HUES6 (cell line): ENCODE measurements around the gene AGFG2.
"Not testable (repeated sequence)": the region's sequence is repeated elsewhere in the genome, so short reads cannot be mapped to it uniquely, and the experiment has no call there.

ENCODE experiments used
- H3K27ac ChIP-seq: 2 replicates; pipeline ENCODE4 v1.7.0; 2013; ENCODE audit warnings: low read depth, mild to moderate bottlenecking, low read length, inconsistent platforms
- H3K27me3 ChIP-seq: 2 replicates; pipeline ENCODE4 v1.6.1; 2013; ENCODE audit warnings: low read length; ENCODE audit not compliant: control insufficient read depth, insufficient read depth
- H3K36me3 ChIP-seq: 2 replicates; pipeline ENCODE4 v1.6.1; 2013; ENCODE audit warnings: low read length; ENCODE audit not compliant: control insufficient read depth, insufficient read depth
- H3K4me1 ChIP-seq: 2 replicates; pipeline ENCODE4 v1.6.1; 2013; ENCODE audit warnings: low read length; ENCODE audit not compliant: control insufficient read depth, insufficient read depth
- H3K4me3 ChIP-seq: 2 replicates; pipeline ENCODE4 v1.5.1; 2013; ENCODE audit warnings: low read depth, low read length
- H3K9ac ChIP-seq: one replicate; pipeline ENCODE4 v1.6.1; 2013; ENCODE audit warnings: mild to moderate bottlenecking, low read length
- H3K9me3 ChIP-seq: 2 replicates; pipeline ENCODE4 v1.6.1; 2013; ENCODE audit warnings: low read depth, low read length; ENCODE audit not compliant: control insufficient read depth, insufficient read depth

Gene AGFG2, protein sequence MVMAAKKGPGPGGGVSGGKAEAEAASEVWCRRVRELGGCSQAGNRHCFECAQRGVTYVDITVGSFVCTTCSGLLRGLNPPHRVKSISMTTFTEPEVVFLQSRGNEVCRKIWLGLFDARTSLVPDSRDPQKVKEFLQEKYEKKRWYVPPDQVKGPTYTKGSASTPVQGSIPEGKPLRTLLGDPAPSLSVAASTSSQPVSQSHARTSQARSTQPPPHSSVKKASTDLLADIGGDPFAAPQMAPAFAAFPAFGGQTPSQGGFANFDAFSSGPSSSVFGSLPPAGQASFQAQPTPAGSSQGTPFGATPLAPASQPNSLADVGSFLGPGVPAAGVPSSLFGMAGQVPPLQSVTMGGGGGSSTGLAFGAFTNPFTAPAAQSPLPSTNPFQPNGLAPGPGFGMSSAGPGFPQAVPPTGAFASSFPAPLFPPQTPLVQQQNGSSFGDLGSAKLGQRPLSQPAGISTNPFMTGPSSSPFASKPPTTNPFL

DNA sequence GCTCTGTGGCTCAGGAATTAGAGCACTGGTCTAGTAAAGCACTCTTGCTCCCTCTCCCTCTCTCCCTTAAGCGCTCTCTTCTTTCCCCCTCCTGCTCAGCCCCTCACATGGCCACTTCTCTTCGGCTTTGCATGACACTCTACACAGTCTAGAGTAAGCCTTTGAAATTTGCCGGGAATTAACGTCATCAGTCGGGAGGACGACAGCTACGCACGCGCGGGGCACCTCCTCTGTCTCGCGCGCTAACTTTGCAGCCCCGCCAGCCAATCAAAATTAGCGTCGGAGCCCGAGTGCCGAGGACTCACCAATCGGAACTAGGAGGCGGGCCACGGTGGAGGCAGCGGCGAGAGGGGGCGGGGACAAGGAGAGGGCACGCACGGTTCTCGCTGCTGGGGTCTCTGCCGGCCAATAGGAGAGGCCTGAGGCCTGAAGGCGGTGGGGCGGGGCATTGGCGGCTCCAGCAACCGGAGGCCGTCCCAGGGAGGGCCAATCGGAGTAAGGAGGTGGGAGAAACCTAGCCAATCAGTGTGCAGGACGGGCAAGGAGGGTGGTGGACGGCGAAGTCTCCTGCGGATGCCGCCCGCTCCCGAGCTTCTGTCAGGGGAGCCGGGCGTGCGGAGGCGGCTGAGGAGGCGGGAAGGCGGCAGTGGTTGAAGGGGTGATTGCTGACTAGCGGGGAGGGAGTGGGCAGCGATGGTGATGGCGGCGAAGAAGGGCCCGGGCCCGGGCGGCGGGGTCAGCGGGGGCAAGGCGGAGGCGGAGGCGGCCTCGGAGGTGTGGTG lies at the start of gene AGFG2:
Gene AGFG2, plus strand, starts transcription at position 550 of the 782 bp plus-strand sequence. Its CDS starts 144 bp downstream, at position 694.
- Histone ChIP-seq H3K27me3 (peaks cover 8% of the 10 kb centered on the region; the same call in 1 of the 2 replicates), H3K9me3 (no peaks in the 10 kb centered on the region), H3K27ac (no peak within 1 kb of the TSS), H3K9ac (peak within 1 kb of the TSS; percentile 53), H3K4me1 (peaks cover 16% of the 10 kb centered on the region), H3K4me3 (peak within 1 kb of the TSS; percentile 72), H3K36me3 (no peaks in the 10 kb centered on the region)

DNA sequence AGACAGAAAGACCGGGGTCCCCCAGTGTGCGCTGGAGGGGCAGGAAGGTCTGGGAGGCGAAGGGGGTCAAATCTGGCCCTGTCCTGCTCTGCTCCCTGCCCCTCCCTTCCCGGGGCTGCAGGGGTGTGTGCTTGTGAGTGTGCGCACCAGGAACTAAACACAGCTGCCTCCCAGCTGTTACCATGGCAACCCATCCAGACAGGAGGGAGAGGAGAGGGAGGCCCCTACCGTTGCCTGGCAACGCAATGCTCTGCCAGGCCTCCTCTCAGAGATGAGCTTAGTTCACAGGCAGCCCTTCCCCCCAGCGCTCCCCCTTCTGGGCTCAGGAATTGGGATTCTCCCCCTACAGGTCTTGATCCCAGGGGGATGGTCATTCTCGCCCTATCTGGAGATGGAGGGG lies 49.2 kb upstream of the AGFG2 start:
- Histone ChIP-seq H3K27ac (no peak overlapping the region), H3K4me3 (no peak overlapping the region)

DNA sequence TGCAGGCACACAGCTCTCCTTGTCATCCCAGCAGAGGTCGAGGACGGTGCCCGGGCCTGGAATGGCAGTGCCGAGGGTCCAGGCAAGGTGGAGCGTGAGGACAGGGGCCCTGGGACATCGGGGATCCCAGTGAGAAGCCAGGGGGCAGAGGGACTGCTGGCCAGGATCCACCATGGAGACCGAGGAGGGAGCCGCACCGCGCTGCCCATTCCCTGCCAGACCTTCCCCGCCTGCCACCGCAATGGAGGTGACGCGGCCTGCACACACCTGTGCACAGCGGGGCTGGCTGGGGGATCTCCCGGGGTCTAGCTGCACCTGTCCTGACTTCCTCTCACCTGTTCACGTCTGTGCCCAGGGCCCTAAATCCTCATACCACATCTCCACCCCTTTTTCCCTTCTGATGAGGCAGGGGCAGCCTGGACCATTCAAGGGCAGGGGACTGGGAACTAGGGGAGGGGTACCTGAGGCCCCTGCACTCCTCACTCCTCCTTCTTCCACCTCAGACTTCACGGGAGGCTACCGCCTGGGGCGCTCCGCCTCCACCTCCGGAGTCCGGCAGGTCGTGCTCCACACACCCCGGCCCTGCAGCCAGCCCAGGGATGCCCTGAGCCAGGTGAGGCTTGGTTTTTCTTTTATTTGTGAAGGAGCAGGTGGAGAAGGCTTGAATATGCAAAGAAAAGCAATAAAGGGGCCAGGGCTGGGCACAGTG lies 48.4 kb upstream of the AGFG2 start:
- 0 out of 2 replicates have a peak, but pooled peaks cover 4% of the 10 kb centered on the region for H3K36me3 ChIP-seq
- H3K27ac ChIP-seq: no peak overlapping the region
- H3K9me3 ChIP-seq: no peaks in the 10 kb centered on the region
- H3K4me1 ChIP-seq: peaks cover 19% of the 10 kb centered on the region; the same call in 1 of the 2 replicates
- H3K9ac ChIP-seq: no peak overlapping the region
- H3K4me3 ChIP-seq: no peak overlapping the region
- H3K27me3 ChIP-seq: peaks cover 8% of the 10 kb centered on the region

More for the DNA sequence above, 49.2 kb upstream of the AGFG2 start:
- Histone ChIP-seq H3K9me3 (no peaks in the 10 kb centered on the region), H3K27me3 (peaks cover 8% of the 10 kb centered on the region), H3K4me1 (peaks cover 25% of the 10 kb centered on the region; the same call in 1 of the 2 replicates), H3K9ac (no peak overlapping the region), H3K36me3 (0 out of 2 replicates have a peak, but pooled peaks cover 4% of the 10 kb centered on the region)

DNA sequence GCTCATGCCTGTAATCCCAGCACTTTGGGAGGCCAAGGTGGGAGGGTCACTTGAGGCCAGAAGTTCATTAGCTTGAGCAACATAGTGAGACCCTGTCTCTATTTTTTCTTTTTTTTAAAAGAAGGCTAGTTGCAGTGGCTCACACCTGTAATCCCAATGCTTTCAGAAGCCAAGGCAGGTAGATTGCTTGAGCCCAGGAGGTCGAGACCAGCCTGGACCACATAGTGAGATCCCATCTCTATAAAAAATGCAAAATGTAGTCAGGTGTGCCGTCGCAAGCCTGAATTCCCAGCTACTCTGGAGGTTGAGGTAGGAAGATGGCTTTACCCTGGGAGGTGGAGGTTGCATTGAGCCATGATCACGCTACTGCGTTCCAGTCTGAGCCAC lies 47.8 kb upstream of the AGFG2 start:
- peaks cover 8% of the 10 kb centered on the region for H3K27me3 ChIP-seq
- no peak overlapping the region for H3K4me3 ChIP-seq
- 0 out of 2 replicates have a peak, but pooled peaks cover 4% of the 10 kb centered on the region for H3K36me3 ChIP-seq
- H3K27ac ChIP-seq: no peak overlapping the region
- no peak overlapping the region for H3K9ac ChIP-seq
- no peaks in the 10 kb centered on the region for H3K9me3 ChIP-seq
- peaks cover 13% of the 10 kb centered on the region; the same call in 1 of the 2 replicates for H3K4me1 ChIP-seq

DNA sequence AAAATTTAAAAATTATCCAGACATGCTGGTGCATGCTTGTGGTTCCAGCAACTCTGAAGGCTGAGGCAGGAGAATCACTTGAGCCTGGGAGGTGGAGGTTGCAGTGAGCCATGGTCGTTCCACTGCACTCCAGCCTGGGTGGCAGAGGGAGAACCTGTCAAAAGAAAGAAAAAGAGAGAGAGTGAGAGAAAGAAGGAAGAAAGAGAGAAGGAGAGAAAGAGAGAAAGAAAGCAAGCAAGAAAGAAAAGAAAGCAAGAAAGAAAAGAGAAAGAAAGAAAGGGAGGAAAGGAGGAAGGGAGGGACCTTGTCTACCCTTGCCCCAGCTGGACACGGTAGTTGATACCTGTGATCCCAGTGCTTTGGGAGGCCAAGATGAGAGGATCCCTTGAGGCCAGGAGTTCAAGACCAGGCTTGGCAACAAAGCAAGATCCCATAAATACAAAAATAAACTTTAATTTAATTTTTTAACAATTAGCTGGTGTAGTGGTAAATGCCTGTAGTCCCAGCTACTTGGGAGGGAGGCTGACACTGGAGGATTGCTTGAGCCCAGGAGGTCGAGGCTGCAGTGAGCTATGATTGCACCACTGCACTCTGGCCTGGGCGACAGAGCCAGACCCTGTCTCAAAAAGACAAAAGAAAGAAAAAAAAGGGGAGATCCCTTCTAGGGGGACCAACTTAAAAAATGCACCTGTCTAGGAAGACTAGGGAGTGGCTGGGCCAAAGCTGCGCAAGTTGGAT lies 46.1 kb upstream of the AGFG2 start:
- H3K4me1 ChIP-seq: peaks cover 9% of the 10 kb centered on the region; the same call in 1 of the 2 replicates
- peak overlapping the region; percentile 54 for H3K4me3 ChIP-seq
- no peak overlapping the region for H3K27ac ChIP-seq
- 0 out of 2 replicates have a peak, but pooled peaks cover 4% of the 10 kb centered on the region for H3K36me3 ChIP-seq
- H3K9me3 ChIP-seq: no peaks in the 10 kb centered on the region
- peaks cover 8% of the 10 kb centered on the region for H3K27me3 ChIP-seq
- H3K9ac ChIP-seq: no peak overlapping the region

DNA sequence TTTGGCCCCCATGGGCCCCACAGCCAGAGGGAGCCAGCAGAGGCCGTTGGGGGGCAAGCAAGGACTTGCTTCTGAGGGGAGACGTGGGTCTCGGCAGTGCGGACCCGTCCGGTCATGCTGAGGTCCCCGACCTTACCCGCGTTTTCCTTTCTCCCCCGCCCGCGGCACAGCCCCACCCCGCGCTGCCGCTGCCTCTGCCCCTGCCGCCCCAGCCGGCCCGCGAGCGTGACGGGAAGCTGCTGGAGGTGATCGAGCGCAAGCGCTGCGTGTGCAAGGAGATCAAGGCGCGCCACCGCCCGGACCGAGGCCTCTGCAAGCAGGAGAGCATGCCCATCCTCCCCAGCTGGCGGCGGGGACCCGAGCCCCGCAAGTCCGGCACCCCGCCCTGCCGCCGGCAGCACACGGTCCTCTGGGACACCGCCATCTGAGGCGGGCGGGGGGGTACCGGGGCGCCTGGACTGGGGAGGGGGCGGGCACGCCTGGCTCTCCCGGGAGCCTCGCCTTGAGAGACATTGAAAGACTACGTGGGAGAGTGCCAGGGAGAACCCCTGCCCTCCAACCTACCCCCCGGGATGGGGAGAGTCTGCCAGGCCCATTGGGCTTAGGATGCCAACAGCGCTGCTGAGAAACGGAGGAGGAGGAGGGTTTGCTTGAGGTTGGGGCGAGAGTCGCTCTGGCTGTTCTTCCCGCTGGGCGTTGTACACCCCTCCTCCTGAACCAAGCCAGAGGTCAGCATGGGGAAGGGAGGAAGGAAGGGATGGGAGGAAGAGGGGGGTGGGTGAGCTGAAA lies 45.3 kb upstream of the AGFG2 start:
- H3K4me3 ChIP-seq: peak overlapping the region; percentile 54
- no peaks in the 10 kb centered on the region for H3K9me3 ChIP-seq
- no peak overlapping the region for H3K27ac ChIP-seq
- peaks cover 8% of the 10 kb centered on the region for H3K27me3 ChIP-seq
- no peak overlapping the region for H3K9ac ChIP-seq
- H3K36me3 ChIP-seq: 0 out of 2 replicates have a peak, but pooled peaks cover under 1% of the 10 kb centered on the region
- H3K4me1 ChIP-seq: peaks cover 9% of the 10 kb centered on the region; the same call in 1 of the 2 replicates

DNA sequence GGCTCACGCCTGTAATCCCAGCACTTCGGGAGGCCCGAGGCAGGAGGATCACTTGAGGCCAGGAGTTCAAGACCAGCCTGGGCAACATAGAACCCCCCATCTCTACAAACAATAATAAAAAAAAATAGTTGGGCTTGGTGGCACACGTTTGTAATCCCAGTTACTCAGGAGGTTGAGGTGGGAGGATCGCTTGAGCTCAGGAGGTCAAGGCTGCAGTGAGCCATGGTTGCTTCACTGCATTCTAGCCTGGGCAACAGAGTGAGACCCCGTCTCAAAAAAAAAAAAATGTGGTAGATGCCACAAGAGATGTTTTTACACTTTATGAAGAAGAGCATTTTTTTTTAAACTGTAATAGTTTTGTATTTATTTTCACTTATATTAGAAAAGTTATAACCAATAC lies 42.5 kb upstream of the AGFG2 start:
- H3K36me3 ChIP-seq: no peaks in the 10 kb centered on the region
- no peak overlapping the region for H3K4me3 ChIP-seq
- H3K9me3 ChIP-seq: no peaks in the 10 kb centered on the region
- H3K4me1 ChIP-seq: peaks cover 6% of the 10 kb centered on the region; the same call in 1 of the 2 replicates
- no peak overlapping the region for H3K27ac ChIP-seq
- no peak overlapping the region for H3K9ac ChIP-seq
- H3K27me3 ChIP-seq: peaks cover 8% of the 10 kb centered on the region

DNA sequence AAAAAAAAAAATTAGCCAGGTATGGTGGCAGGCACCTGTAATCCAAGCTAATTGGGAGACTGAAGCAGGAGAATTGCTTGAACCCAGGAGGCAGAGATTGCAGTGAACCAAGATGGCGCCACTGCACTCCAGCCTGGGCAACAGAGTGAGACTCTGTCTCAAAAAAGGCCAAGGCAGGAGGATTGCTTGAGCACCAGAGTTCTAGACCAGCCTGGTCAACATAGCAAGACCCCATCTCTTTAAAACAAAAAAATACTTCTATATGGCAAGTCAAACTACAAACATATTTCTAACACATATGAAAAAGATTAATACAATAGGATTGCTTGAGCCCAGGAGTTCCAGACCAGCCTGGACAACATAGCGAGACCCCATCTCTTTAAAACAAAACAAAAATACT lies 38.3 kb upstream of the AGFG2 start:
- not testable (repeated sequence) for H3K36me3 ChIP-seq, H3K4me3 ChIP-seq, H3K27me3 ChIP-seq, H3K4me1 ChIP-seq, H3K9me3 ChIP-seq, H3K27ac ChIP-seq, H3K9ac ChIP-seq

DNA sequence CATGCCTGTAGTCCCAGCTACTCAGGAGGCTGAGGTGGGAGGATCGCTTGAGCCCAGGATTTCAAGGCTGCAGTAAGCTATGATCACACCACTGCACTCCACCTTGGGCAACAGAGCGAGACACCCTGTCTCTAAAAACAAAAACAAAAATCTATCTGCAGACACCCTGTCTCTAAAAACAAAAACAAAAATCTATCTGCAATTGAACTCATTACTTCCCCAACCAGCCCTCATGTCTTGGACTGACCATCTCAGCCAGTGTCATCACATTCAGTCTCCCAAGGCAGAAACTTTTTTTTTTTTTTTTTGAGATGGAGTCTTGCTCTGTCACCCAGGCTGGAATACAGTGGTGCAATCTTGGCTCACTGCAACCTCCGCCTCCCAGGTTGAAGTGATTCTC lies 35.0 kb upstream of the AGFG2 start:
- H3K36me3 ChIP-seq, H3K9me3 ChIP-seq, H3K27me3 ChIP-seq, H3K4me1 ChIP-seq, H3K9ac ChIP-seq, H3K4me3 ChIP-seq, H3K27ac ChIP-seq: not testable (repeated sequence)
